T-helper 1 cell (primary cell): ENCODE results near the gene DCDC1.

ENCODE experiments used
- DNase-seq, 5 donors: peaks; one replicate each; pipeline ENCODE4 v3.0.0-alpha.2; 2012 to 2020
- total RNA-seq, 4 donors: gene quantifications; one replicate each; lab custom pipeline; 2026; lab: John Stamatoyannopoulos, UW

DCDC1 gene, protein sequence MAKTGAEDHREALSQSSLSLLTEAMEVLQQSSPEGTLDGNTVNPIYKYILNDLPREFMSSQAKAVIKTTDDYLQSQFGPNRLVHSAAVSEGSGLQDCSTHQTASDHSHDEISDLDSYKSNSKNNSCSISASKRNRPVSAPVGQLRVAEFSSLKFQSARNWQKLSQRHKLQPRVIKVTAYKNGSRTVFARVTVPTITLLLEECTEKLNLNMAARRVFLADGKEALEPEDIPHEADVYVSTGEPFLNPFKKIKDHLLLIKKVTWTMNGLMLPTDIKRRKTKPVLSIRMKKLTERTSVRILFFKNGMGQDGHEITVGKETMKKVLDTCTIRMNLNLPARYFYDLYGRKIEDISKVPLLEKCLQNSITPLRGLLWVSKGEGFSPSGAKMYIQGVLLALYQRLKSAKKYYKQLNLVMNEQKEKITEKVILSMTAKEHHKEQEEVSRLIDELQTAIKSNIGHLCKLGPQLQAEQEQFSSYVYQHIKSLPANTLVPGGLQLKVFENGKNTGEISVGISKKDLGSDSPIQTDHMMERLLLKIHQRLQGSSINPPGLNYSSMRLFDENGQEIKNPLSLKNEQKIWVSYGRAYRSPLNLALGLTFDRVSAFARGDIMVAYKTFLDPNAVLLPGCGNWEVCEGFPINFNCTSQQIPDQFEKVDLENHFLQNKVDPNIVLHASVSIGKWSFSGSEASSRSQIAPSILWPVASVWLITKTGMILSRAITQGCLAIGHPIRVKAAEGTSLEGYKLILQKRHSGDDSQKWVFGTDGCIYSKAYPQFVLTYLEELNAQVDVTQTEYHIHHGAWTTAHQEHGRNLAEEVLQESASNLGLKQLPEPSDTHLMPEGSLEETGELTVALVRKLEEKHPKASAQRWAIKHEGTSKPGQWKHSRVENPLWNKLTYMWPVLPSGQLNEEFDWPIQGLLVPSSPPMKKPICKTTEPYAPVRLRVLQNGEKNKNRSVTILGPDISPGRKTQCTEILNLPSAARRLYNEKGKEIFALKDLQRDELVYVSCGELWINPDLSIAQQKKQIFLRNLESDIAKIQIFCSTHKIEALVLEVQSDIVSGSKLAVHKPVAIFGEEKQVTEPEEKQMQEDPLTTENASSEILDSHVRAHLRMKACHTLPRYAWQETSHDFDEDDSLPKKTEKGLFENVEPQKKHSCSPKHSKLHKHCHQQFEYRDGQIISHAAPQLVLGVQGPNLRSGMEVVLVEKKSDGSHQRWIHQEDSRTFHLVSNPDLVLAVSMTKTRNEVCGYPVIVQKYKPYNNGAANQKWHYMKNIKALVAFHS (N-terminal part only)
- 0 to 1.7 (median 0.25) reads per million in 4 donors for total RNA-seq

DNA sequence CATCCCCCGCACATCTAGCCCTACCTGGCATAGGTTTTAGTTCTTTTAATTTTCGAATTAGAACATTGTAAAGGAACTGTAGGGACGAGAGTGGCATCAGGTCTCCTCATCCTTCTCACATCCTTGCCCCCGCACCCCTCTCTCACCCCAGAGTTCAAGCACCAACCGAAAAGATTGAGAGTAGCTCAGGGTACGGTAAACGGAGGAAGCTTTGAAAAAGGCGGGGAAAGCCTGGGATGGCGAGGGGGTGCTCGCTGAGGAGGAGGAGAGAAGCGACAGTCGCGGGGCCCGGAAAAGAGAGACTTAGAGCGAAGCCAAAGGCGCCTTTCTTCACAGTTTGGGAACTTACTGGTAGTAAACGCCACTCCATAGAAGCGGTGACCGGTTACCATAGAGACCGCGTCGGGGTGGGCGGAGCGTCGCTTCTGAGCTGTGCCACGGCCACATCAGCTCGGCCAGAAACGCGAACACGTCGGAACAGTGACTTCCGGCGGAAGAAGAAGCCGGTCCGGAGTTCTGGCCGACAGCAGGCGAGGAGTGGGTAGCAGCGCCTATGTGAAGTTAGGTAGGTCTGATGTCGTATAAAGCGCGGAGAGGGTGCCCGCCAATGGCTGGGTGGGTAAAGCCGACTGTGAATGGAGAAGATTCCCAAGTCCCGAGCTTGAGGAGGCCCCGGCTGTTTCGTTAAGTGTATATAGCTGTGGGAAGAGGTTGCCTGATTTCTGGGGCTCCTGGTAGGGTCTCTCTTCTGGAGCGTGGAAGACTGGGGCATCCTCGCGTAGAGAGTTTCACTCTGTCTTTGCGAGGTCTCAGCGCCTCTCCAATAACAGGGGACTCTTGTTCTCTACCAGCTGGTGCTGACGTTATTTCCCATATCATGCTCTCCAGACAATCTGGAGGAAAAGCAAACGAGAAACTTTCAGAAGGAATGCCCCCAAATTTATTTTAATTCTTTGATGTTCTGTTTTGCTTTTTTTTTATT, at the start of gene DCDC1, which contains the start of gene DNAJC24:
Gene DCDC1 (minus strand): TSS at position 392 of the 982 bp plus-strand sequence. CDS start 41,459 bp downstream, outside the sequence.
Gene DNAJC24 (plus strand): TSS at position 513 of the 982 bp plus-strand sequence. CDS start 889 bp downstream, outside the sequence.
- DNase-seq: peak; percentile 79 to 92 (median 88)

DNA sequence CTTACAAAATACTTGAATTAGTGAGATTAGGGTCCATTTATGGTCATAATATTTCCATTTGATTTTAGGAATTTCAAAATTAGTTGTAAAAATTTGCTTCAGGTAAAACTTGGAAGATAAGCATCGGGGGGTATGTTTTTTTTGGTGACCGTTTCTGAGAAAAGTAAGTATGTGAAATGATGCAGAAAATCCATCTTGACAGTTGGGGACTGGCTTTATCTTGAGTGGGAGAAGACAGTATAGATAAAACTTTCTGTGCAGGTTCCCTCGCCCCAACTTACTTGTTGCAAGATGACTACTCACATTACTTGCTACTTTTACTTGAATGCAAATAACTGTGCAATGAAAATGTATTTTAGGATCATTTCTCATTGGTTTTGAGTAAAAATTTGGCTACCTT, 49.6 kb upstream of the DCDC1 start:
- DNase-seq: no peak

DNA sequence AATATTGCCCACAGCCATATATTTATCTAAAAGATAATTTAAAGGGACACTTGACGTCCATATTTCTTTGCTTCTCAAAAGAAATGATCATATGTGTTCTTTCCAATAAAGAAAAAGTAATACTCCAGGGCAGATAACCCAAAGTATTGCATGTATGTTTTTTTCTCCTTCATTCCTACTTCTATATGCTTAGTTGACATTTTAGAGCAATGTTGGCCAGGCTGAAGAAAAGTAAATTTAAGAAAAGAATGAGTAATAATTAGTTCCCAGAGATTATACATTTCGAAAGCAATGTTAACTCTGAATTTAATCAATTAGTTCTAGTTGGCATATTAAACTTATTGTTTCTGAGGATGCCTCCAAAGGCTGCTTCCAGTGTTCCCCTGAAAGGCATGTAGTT, 48.3 kb upstream of the DCDC1 start:
- no peak for DNase-seq

DNA sequence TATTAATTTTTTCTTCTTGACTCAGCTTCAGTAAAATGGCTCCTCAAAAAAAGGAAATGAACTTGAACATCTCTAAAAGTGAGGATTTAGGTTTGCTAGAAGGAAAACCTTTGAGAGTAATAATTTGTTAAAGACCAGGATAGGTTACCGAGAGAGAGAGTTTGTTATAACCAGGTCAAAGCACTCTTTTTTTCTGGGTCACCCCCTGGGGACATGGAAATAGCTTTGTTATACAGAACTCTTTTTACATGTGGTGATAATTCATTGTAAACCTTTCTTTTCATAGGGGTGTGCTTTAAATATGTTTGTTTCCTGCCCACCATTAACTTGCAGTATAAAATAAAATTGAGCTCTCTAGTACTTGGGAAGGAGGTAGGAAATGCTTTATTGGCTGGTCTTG, 47.8 kb upstream of the DCDC1 start:
- DNase-seq: no peak

DNA sequence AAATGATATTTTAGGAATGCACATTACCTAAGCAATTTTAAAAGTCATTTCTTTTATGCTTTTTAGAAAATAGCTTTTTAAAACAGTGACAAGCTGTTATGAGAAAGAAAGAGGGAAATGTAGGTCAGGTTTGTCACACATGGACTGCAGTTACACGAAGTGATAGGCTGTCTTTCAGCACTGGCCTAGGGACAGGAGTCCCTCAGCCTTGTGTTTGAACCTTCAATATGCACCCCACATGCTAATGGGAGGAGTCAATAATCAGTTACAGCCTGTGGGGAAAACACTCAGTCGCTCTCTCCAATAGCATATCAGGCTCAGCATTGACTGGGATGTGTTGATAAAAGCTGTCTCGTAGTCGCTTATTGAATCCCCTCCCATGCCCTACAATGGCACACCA, 45.9 kb upstream of the DCDC1 start:
- DNase-seq: no peak

DNA sequence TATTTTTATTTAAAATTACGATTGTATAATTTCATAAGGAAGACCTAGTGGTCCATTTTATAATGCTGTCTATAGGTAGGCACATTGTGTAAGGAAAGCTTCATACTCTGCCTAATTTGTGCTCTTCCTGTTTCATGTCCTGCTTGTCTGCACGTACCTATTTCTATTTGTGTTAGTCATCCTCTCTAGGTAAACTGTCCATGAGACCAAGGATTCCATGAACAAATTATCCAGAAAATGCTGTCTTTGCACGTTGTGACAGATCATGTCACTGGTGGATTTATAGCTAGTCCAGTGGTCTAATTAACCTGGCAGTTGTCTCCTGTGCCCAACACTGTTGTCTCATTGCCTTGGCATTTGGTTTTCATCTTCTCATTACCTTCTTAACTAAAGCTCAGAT, 44.8 kb upstream of the DCDC1 start:
- DNase-seq: no peak

DNA sequence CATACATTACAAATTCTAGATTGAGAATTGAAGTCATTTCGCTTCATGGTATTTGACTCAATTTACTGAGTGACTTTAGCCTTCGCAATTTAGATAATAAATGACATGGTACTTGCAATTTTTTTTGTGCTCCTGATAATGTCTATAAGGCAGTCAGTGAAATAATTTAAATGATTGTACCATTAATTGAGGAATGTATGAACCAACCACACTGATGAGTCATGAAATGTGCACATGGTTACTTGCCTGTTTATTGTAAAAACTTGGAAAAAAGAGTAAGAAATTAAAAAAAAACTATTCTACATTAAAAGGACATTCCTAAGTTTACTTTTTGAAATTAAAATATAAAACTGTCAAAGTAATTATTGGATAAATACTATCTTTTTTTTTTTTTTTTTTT, 43.4 kb upstream of the DCDC1 start:
- no peak for DNase-seq

DNA sequence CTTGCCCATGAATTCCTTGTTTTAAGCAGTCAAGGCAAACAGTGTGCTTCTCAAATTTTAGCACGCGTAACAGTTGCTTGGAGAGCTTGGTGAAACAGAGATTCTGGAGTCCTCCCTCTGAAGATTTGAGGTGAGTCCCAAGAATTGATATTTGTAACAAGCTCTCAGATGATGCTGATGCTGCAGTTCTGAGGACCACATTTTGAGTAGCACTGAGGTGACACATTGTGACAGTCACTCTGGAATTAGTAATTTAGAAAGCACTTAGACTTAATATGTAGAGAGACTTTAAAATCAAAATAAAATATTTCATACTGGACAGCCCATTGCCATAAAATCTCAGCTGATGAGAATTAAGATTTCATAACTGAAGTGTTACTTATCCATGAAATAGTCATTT, 38.7 kb upstream of the DCDC1 start:
- DNase-seq: peak in 1 of 5 donors; percentile 5

DNA sequence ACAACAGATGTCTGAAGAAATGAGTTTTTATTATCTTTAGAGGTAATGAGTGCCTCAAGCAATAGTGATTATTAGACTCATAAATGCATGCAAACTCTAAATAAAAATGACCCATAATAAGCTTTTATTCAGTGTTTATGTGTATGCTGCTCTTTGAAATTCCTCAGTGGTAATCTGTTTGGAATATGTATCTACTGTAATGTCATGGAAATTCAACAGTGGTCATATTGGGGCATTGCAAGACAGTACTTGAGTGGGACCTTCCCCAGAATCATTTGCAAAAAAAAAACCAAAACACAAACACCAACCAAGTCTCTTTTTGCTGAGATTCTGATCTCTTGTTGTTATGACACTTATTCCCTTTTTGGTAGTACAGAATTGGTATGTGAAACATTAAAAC, 35.1 kb upstream of the DCDC1 start:
- no peak for DNase-seq

DNA sequence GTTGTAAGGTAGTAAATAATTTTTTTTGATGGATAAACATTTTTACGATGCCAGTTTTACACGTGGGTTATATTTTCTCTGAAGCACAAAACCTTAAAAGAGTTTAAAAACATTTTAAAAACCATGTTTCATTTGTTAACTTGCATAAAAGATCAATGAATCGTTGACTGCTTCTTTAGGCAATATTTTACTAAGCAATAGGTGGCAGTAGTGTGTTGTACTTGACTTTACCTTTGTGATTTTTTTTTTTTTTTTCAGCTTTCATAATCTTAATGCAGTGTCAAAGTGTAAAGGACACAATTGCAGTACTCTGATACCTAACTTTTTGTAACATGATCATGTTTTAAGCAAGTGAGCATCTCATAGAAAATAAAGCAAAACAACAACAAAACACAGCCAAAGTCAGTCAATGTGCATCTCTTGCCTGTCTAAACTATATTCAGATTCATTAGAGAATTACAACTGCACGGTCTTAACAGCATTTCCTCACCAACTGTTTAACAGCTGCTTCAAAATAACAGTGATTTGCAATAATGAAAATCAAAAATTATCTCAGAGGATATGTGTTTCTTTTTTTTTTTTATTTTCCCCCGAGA, 27.8 kb upstream of the DCDC1 start:
- peak in 1 of 5 donors; percentile 12 for DNase-seq

DNA sequence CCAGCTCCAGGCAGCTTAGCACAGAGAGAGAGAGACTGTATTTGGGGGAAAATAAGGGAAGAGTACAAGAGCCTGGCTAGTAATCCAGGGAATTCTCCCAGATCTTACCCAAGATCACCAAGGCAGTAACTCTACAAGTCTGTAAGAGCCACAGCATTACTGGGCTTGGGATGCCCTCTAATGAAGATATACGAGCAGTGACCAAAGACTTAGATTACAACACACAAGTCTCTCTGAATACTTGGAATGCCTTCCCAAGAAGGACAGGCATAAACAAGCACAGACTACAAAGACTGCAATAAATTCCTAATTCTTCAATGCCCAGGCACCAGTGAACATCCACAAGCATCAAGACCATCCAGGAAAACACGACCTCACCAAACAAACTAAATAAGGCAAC, 17.8 kb upstream of the DCDC1 start:
- no peak for DNase-seq

DNA sequence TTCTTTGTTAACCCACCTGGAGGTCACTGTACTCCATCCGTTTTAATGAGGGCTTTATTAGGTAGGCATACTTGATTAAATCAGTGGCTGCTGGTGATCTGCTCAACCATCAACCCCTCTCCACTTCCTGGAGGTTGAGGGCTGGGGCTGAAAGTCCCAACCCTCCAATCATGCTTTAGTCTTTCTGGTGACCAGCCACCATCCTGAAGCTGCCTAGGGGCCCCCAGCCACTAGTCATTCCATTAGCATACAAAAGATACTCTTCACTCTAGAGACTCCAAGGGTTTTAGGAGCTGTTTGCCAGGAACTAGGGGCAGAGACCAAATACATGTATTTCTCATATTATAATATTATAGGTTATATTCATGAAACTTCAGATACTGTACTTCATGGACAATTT, 13.6 kb upstream of the DCDC1 start:
- no peak for DNase-seq

DNA sequence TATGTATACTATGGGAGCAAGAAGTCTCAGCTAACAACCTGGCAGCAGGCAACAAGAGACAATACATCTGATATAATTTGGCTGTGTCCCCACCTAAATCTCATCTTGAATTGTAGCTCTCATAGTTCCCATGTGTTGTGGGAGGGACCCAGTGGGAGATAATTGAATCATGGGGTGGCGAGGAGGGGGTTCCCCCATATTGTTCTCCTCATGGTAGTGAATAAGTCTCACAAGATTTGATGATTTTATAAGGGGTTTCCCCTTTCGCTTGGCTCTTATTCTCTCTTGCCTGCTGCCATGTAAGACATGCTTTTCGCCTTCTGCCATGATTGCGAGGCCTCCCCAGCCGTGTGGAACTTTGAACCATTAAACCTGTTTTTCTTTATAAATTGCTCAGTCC, 6.3 kb upstream of the DCDC1 start:
- DNase-seq: no peak

DNA sequence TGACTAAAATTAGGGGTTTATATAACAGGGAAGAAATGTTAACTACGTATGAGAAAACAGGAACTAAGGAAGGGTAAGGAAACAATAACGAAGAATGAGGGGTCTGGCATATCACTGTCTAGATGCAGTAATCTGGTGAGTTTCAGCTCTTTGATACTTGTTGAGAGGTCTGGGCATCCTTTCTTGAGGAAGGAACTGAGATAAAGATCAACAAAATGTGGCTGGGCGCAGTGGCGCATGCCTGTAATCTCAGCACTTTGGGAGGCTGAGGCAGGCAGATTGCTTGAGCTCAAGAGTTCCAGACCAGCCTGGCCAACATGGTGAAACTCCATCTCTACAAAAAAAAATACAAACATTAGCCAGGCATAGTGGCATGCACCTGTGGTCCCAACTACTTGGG, 2.7 kb downstream of the DCDC1 start:
- peak in 2 of 5 donors; percentile 7 to 19 for DNase-seq

DNA sequence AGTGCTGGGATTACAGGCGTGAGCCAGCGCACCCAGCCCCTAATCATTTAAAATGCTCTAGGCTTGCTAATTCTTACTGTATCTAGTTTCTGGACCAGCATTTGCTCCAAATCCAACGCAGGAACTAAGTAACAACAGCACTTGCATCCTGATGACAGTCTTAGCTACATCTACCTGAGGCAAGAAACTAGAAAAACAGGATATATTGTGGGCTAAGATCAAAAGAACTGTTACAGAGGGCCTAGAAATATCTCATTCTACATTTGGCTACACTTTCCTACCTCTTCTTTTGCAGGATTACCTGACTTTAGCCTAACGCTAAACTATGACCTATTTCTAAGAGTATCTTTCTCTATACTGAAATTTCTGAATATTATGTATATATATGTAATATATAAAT, 7.8 kb downstream of the DCDC1 start:
- no peak for DNase-seq

DNA sequence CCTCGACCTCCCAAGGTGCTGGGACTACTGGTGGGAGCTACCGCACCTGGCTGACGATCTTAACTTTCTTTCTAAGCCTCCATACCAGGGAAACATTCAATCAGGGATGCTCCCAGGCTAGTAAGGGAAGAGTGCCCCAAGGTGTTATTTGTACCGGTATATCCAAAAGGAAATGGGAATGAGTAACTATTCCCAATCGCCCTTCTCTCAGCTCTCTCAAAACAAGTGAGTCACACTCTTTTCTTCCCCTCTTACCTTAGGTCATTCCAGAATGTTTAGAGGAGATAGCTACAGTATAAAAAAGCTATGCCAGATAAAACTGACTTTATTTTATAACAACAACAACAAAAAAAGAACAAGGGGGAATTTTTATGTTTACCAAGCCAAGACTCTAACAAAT, 13.7 kb downstream of the DCDC1 start:
- DNase-seq: no peak

DNA sequence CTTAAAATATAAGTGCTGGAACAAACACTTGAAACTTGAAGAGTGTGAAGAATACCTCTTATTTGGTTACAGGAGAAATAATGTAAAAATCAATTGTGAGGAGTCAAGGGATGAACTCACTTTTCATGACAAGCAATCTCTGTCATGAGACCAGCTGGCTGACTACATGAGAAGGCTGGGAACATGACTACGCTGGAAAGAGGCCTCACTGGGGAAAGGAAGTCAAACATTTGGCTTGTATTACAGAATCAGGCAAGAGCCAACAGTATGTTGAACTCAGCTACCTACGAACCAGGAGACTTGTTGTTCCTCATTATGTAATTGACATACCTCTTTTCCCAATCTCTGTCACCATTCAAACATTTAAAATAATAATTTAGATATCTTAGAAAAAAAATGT, 14.4 kb downstream of the DCDC1 start:
- no peak for DNase-seq

DNA sequence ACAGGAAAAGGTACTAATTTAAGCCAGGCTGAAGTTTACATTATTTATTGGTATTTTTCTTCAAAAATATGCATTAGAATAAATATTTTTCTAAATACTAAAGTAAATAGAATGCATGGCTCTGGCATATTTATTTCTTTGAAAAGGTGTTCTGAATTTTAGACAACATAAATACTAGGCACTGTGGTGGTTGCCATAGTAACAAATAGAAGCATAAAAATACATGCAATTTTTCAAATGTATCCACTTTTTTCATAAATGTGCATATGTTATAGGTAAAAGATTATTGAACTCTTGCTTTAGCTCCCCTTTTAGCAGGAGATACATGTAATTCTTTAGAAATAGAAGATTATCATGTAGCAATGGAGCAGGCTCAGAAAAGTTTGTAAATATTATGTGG, 18.4 kb downstream of the DCDC1 start:
- DNase-seq: no peak

DNA sequence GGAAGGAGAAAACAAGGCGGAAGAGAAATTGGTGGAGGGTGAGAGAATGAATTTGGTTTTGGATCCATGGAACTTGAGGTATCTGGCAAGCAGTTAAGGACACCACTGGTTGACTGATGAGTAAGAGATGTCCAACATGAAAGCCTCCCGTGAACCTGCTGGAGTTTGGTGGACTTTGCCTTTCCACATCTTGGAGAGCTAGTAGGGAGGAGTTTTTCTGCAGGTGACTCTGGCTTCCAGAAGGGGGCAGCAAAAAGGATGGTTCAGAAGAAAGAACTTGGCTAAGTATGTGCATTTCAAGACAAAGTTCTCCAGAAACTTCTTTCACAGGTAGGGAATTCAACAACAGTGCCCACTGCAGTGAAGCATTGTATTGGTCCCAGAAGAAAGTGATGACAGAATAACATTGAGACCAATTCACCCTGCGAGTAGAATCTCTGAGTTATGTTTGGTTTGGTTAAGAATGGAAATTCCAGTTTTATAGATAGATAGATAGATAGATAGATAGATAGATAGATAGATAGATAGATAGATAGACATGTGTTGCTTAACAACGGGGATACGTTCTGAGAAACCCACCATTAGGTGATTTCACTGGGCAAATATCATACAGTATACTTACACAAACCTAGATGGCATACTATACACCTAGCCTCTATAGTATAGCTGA, 28.5 kb downstream of the DCDC1 start:
- DNase-seq: no peak

DNA sequence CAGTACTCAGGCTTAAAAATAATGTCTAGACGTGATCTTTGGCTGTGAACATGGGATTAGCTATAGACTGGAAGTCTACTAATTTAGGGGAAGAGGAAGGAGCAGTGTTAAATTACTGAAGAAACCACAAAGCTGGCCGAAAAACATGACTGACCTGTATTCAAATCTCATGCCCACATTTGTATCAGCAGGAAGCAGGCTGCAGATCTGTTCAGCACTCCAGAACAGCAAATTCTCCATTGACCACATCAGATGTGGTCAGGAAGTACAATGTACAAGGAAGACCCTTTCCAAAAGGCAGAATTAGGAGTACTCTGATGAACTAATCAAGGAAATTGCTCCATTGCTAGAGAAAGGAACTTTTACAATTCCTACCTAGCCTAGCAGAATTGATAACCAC, 31.7 kb downstream of the DCDC1 start:
- DNase-seq: no peak

DNA sequence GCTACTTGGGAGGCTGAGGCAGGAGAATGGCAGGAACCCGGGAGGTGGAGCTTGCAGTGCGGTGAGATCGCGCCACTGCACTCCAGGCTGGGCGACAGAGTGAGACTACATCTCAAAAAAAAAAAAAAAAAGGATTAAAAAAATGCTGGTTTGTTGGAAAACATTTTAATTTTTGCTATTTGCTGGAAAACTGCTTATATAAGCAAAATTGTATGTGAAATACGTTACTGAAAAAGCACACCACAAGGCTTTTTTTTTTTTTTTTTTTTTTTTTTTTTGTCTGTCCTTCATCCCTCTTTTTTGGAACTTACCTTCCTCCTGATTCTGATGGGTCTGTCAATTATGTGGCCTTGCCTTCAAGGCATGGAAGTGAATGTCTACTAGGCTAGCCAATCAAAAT, 40.8 kb downstream of the DCDC1 start:
- DNase-seq: no peak
